H1 (cell line): ENCODE measurements around the gene SKIL. TPM values are rescaled to one million over a fixed set of nuclear protein-coding genes. Genes with fewer than 3 reads are reported as not detected.

Experiments
- CTCF ChIA-PET: fragments of 300-600 bp; sonication (Branson Sonifier 250); formaldehyde crosslinking; loops from one replicate; lab custom pipeline; 2021; ENCODE audit not compliant: partially characterized antibody; lab: Charles Lee
- POLR2A ChIA-PET: fragments of 300-600 bp; sonication (Branson Sonifier 250); formaldehyde crosslinking; loops from one replicate; lab custom pipeline; 2021; ENCODE audit warnings: inconsistent platforms; ENCODE audit not compliant: partially characterized antibody; lab: Charles Lee
- DNase-seq, 2 experiments: peaks; one replicate each; pipeline versions ENCODE4 v3.0.0 to v3.0.0-alpha.2; 2010 to 2022; ENCODE audit warnings: low spot score in 2 of 2, low read depth in 1 of 2, mixed read lengths in 1 of 2
- FAIRE-seq: peaks from 2 replicates; lab custom pipeline; 2011; peaks lifted over from hg19 to GRCh38; lab: Jason Lieb, UNC
- H2AFZ ChIP-seq: 2 replicates; pipeline ENCODE4 v1.8.1; 2012; ENCODE audit warnings: low read length, inconsistent platforms
- H2AK5ac ChIP-seq: 2 replicates; pipeline ENCODE4 v1.6.1; 2013; ENCODE audit warnings: low read depth, low read length
- H2BK120ac ChIP-seq: replicated peaks from 2 replicates; pipeline ENCODE3; 2013; ENCODE audit warnings: low read depth, low read length, inconsistent platforms
- H2BK12ac ChIP-seq: 2 replicates; pipeline ENCODE4 v1.6.1; 2013; ENCODE audit warnings: low read depth, low read length
- H2BK15ac ChIP-seq: 2 replicates; pipeline ENCODE4 v1.6.1; 2013; ENCODE audit warnings: low read length
- H2BK20ac ChIP-seq: 2 replicates; pipeline ENCODE4 v1.6.1; 2013; ENCODE audit warnings: low read length
- H2BK5ac ChIP-seq: 2 replicates; pipeline ENCODE4 v1.6.1; 2013; ENCODE audit warnings: low read depth, low read length
- H3K14ac ChIP-seq: 2 replicates; pipeline ENCODE4 v1.6.1; 2013; ENCODE audit warnings: inconsistent platforms; ENCODE audit not compliant: insufficient read length
- H3K18ac ChIP-seq: 2 replicates; pipeline ENCODE4 v1.6.1; 2013; ENCODE audit warnings: low read length; ENCODE audit errors: extremely low read depth
- H3K23ac ChIP-seq: 2 replicates; pipeline ENCODE4 v1.6.1; 2013; ENCODE audit warnings: inconsistent platforms; ENCODE audit not compliant: insufficient read length
- H3K23me2 ChIP-seq: 2 replicates; pipeline ENCODE4 v1.6.1; 2013; ENCODE audit warnings: low read depth, low read length
- H3K27ac ChIP-seq: 2 replicates; pipeline ENCODE4 v1.6.1; 2011; ENCODE audit warnings: low read depth, low read length, inconsistent platforms
- H3K27me3 ChIP-seq, 4 experiments: replicated peaks in 1 of 4; 1 replicate in 1 of 4; 2 replicates in 3 of 4; pipeline versions ENCODE4 v1.6.1 to v1.8.1; 2011 to 2013; ENCODE audit warnings: low read length in 3 of 4, mild to moderate bottlenecking in 3 of 4, inconsistent platforms in 2 of 4, mixed read lengths in 2 of 4, moderate library complexity in 1 of 4; ENCODE audit not compliant: control insufficient read depth in 3 of 4, insufficient read depth in 3 of 4; ENCODE audit errors: extremely low read depth in 1 of 4
- H3K36me3 ChIP-seq, 4 experiments: 2 replicates each; pipeline versions ENCODE4 v1.6.1 to v1.8.1; 2011 to 2013; ENCODE audit warnings: mild to moderate bottlenecking in 4 of 4, low read length in 3 of 4, moderate library complexity in 2 of 4, control low read depth in 1 of 4, inconsistent platforms in 1 of 4; ENCODE audit not compliant: insufficient read depth in 4 of 4, control insufficient read depth in 2 of 4
- H3K4ac ChIP-seq: replicated peaks from 2 replicates; pipeline ENCODE3; 2013; ENCODE audit warnings: low read length, low read depth, mixed read lengths, inconsistent platforms; ENCODE audit not compliant: insufficient read length
- H3K4me1 ChIP-seq, 4 experiments: replicated peaks in 1 of 4; 1 replicate in 1 of 4; 2 replicates in 3 of 4; pipeline versions ENCODE4 v1.6.1 to v1.8.1; 2011 to 2013; ENCODE audit warnings: low read length in 3 of 4, inconsistent platforms in 2 of 4, mixed read lengths in 1 of 4; ENCODE audit not compliant: insufficient read depth in 4 of 4, control insufficient read depth in 3 of 4
- H3K4me2 ChIP-seq, 2 experiments: 2 replicates each; pipeline versions ENCODE4 v1.6.1 to v1.8.1; 2011 to 2013; ENCODE audit warnings: low read depth in 2 of 2, low read length in 2 of 2, control low read depth in 1 of 2, inconsistent platforms in 1 of 2, mild to moderate bottlenecking in 1 of 2; ENCODE audit not compliant: insufficient read depth in 1 of 2
- H3K4me3 ChIP-seq, 4 experiments: fragments of 200-600, 300-600 bp in 1 of 4; sonication (generic), shearing (Covaris generic), sonication (Bioruptor Twin) in 1 of 4; 2 replicates each; pipeline versions ENCODE4 v1.5.1 to v1.8.1; 2011 to 2016; ENCODE audit warnings: low read length in 4 of 4, low read depth in 3 of 4, control low read depth in 2 of 4, inconsistent platforms in 2 of 4, mild to moderate bottlenecking in 2 of 4, mixed read lengths in 1 of 4, moderate library complexity in 1 of 4; ENCODE audit not compliant: insufficient read depth in 2 of 4; ENCODE audit errors: extremely low read depth in 1 of 4
- H3K56ac ChIP-seq: replicated peaks from 2 replicates; pipeline ENCODE3; 2013; ENCODE audit warnings: low read depth, mild to moderate bottlenecking, mixed read lengths, low read length, inconsistent platforms; ENCODE audit not compliant: insufficient read length
- H3K79me1 ChIP-seq: 2 replicates; pipeline ENCODE4 v1.6.1; 2013; ENCODE audit warnings: low read depth, low read length, control low read depth
- H3K79me2 ChIP-seq, 2 experiments: 2 replicates each; pipeline versions ENCODE4 v1.6.1 to v1.8.1; 2012 to 2013; ENCODE audit warnings: low read length in 2 of 2, mild to moderate bottlenecking in 2 of 2, inconsistent platforms in 1 of 2; ENCODE audit not compliant: insufficient read depth in 2 of 2, control insufficient read depth in 1 of 2
- H3K9ac ChIP-seq, 4 experiments: replicated peaks in 1 of 4; 1 replicate in 1 of 4; 2 replicates in 3 of 4; pipeline versions ENCODE4 v1.6.1 to v1.8.1; 2011 to 2013; ENCODE audit warnings: low read depth in 3 of 4, low read length in 3 of 4, control low read depth in 2 of 4, mild to moderate bottlenecking in 2 of 4, moderate library complexity in 2 of 4, inconsistent platforms in 1 of 4; ENCODE audit errors: extremely low read depth in 1 of 4
- H3K9me3 ChIP-seq, 2 experiments: 2 replicates each; pipeline versions ENCODE4 v1.6.1 to v1.8.1; 2012 to 2013; ENCODE audit warnings: mild to moderate bottlenecking in 2 of 2, moderate library complexity in 2 of 2, control low read depth in 1 of 2, inconsistent platforms in 1 of 2, low read depth in 1 of 2, low read length in 1 of 2, mixed read lengths in 1 of 2; ENCODE audit not compliant: insufficient read depth in 2 of 2
- H4K20me1 ChIP-seq, 2 experiments: replicated peaks in 1 of 2; 2 replicates each; pipeline versions ENCODE3 to v1.8.1; 2011 to 2013; ENCODE audit warnings: inconsistent platforms in 2 of 2, low read length in 2 of 2, mild to moderate bottlenecking in 1 of 2; ENCODE audit not compliant: insufficient read depth in 2 of 2, control insufficient read depth in 1 of 2
- H4K5ac ChIP-seq: 2 replicates; pipeline ENCODE4 v1.6.1; 2013; ENCODE audit warnings: low read length, low read depth, mixed read lengths, inconsistent platforms; ENCODE audit not compliant: insufficient read length
- H4K8ac ChIP-seq: 2 replicates; pipeline ENCODE4 v1.8.0; 2013; ENCODE audit warnings: mild to moderate bottlenecking, moderate library complexity, low read length, inconsistent platforms; ENCODE audit not compliant: insufficient read depth; ENCODE audit errors: extremely low read depth
- H4K91ac ChIP-seq: replicated peaks from 2 replicates; pipeline ENCODE3; 2013; ENCODE audit warnings: low read length, mixed read lengths, inconsistent platforms; ENCODE audit not compliant: insufficient read length
- CTBP2 ChIP-seq: IDR thresholded peaks from 2 replicates; pipeline ENCODE4 v1.7.0; 2011; ENCODE audit warnings: borderline replicate concordance, mild to moderate bottlenecking, moderate library complexity, mixed read lengths, low read length; ENCODE audit not compliant: insufficient read depth, insufficient read length
- EGR1 ChIP-seq: IDR thresholded peaks from 2 replicates; pipeline ENCODE4 v1.6.1; 2011; ENCODE audit warnings: low read depth, low read length, borderline replicate concordance
- EP300 ChIP-seq, 2 experiments: IDR thresholded peaks; 1 replicate in 1 of 2; 2 replicates in 1 of 2; pipeline ENCODE4 v1.6.1; 2011 to 2012; ENCODE audit warnings: low read depth in 2 of 2, low read length in 2 of 2, mild to moderate bottlenecking in 2 of 2, borderline replicate concordance in 1 of 2, inconsistent platforms in 1 of 2, moderate library complexity in 1 of 2
- KDM5A ChIP-seq: fragments of 200-600 bp; IDR thresholded peaks from 2 replicates; pipeline ENCODE4 v1.7.1; 2012; ENCODE audit warnings: mild to moderate bottlenecking, low read length, inconsistent platforms, mixed read lengths
- NANOG ChIP-seq: IDR thresholded peaks from 2 replicates; pipeline ENCODE4 v1.6.1; 2011; ENCODE audit warnings: low read length, low read depth, mild to moderate bottlenecking, inconsistent platforms; ENCODE audit not compliant: insufficient read depth, poor library complexity, severe bottlenecking
- PHF8 ChIP-seq: fragments of 200-600 bp; sonication (generic); conservative IDR thresholded peaks from 2 replicates; pipeline ENCODE4 v1.7.1; 2012; ENCODE audit warnings: low read depth, mild to moderate bottlenecking, inconsistent platforms, low read length, moderate library complexity
- POLR2A ChIP-seq, 2 experiments: IDR thresholded peaks; 1 replicate in 1 of 2; 2 replicates in 1 of 2; pipeline ENCODE4 v1.6.1; 2011; ENCODE audit warnings: low read depth in 2 of 2, low read length in 2 of 2, mild to moderate bottlenecking in 2 of 2; ENCODE audit errors: control extremely low read depth in 1 of 2
- POU5F1 ChIP-seq: IDR thresholded peaks from 2 replicates; pipeline ENCODE4 v1.6.1; 2011; ENCODE audit warnings: low read depth, mild to moderate bottlenecking, low read length, moderate library complexity
- RAD21 ChIP-seq, 2 experiments: IDR thresholded peaks in 1 of 2; conservative IDR thresholded peaks in 1 of 2; 2 replicates each; pipeline ENCODE4 v1.6.1; 2011; ENCODE audit warnings: low read depth in 2 of 2, low read length in 2 of 2, improper control_type of control experiment in 1 of 2, inconsistent platforms in 1 of 2, mild to moderate bottlenecking in 1 of 2, moderate library complexity in 1 of 2
- SIRT6 ChIP-seq: IDR thresholded peaks from one replicate; pipeline ENCODE4 v1.7.1; 2012; ENCODE audit warnings: low read length, inconsistent platforms
- WGBS, 2 experiments: shearing (Covaris generic) in 1 of 2; methylation state at CpG; one replicate each; pipeline versions ENCODE4 v1.1.6 to v1.1.7; 2013 to 2015; ENCODE audit warnings: low lambda C conversion rate in 2 of 2, mixed read lengths in 2 of 2, inconsistent platforms in 1 of 2, low coverage in 1 of 2, missing lambda C conversion rate in 1 of 2; ENCODE audit not compliant: insufficient replicate concordance in 2 of 2, insufficient coverage in 1 of 2, insufficient read length in 1 of 2; ENCODE audit errors: extremely low coverage in 1 of 2, missing lambda C conversion rate in 1 of 2; 5-methylcytosine and 5-hydroxymethylcytosine counted together
- polyA plus RNA-seq, 7 experiments: library from polyadenylated mRNA; depleted of rRNA in 3 of 7; stranded (reverse) in 5 of 7; unstranded in 2 of 7; fragments of >200 nt in 5 of 7; fragments of 200-250 nt in 2 of 7; gene quantifications; 1 replicate in 5 of 7; 2 replicates in 1 of 7; 4 replicates in 1 of 7; pipeline versions ENCODE4 v1.2.1 to v1.2.3, GENCODE V29; 2011 to 2013; ENCODE audit warnings: missing spikeins in 2 of 7, mixed read lengths in 2 of 7
- total RNA-seq: library from RNA; stranded (reverse); fragmentation: NEBNext Ultra II Directional; extraction: Animal tissue kit (Norgen Biotek cat#: 25700); gene quantifications from 2 replicates; pipeline ENCODE4 v1.2.1, GENCODE V29; 2021

The SKIL gene
- total and polyA plus RNA-seq, 2 of the 8 experiments (the other 6 are each of a cell fraction or from before 2014, with no cell fraction given): 13.2 to 277 TPM

DNA sequence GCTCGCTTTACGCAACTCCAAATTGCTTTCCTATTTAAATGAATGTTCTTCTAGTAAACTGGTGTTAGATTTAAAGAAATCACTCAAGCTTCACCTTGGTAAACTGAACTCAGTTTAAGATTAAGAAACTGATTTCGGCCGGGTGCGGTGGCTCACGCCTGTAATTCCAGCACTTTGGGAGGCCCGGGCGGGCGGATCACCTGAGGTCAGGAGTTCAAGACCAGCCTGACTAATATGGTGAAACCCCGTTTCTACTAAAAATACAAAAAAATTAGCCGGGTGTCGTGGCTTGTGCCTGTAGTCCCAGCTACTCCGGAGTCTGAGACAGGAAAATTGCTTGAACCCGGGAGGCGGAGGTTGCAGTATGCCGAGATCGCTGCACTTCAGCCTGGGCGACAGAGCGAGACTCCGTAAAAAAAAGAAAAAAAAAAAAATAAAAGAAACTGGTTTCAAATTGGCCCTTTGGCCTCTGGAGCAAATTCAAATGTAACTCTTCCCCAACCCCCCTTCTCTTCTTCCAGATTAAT lies 1.7 kb downstream of the SKIL start:
- H3K79me1 ChIP-seq: no peaks in the 10 kb centered on the region
- H3K23ac ChIP-seq: no peak overlapping the region
- CTCF ChIA-PET: interaction anchor here (1.7 kb wide), 1 partner anchor 54 kb away, joined by 7 read pairs; no protein-coding TSS in a partner anchor
- H3K14ac ChIP-seq: no peak overlapping the region
- no peak overlapping the region for H2AFZ ChIP-seq
- FAIRE-seq (no peak), DNase-seq (peak in 1 of 2 experiments; percentile 39)
- no peak overlapping the region for H4K5ac ChIP-seq
- H3K23me2 ChIP-seq: peaks cover 8% of the 10 kb centered on the region; the same call in 1 of the 2 replicates
- H2BK120ac ChIP-seq: no peak overlapping the region
- 6% methylated on average over 19 of the region's 20 CpGs; no CpG with 5 or more reads in 1 of the 2 experiments for WGBS, 2 experiments
- no peak overlapping the region for H2BK12ac ChIP-seq
- no peak overlapping the region for H3K4ac ChIP-seq
- no peaks in the 10 kb centered on the region for H3K9me3 ChIP-seq
- H2BK20ac ChIP-seq: no peak overlapping the region
- H3K4me1 ChIP-seq: peaks cover 2 to 18% (median 9%) of the 10 kb centered on the region in 4 experiments; a peak in 5 of 7 replicates
- H4K91ac ChIP-seq: no peak overlapping the region
- H3K36me3 ChIP-seq: peaks cover 0 to 30% (median 6%) of the 10 kb centered on the region in 4 experiments; a peak in 6 of 8 replicates
- H2AK5ac ChIP-seq: no peak overlapping the region
- H2BK15ac ChIP-seq: no peak overlapping the region
- H3K27ac ChIP-seq: no peak overlapping the region
- H3K79me2 ChIP-seq: peaks cover 35 to 60% of the 10 kb centered on the region in 2 experiments
- POLR2A ChIA-PET: no interaction called here
- H3K4me3 ChIP-seq: peak overlapping the region; percentile 54 to 95 (median 80)
- peaks cover 4 to 10% of the 10 kb centered on the region in 2 experiments for H4K20me1 ChIP-seq
- H3K56ac ChIP-seq: no peak overlapping the region
- H3K4me2 ChIP-seq: peak overlapping the region; percentile 66 to 70
- no peaks in the 10 kb centered on the region for H3K27me3 ChIP-seq
- H4K8ac ChIP-seq: no peak overlapping the region
- H3K9ac ChIP-seq: peak overlapping the region in 1 of 4 experiments; percentile 43; a peak in 1 of 7 replicates
- H3K18ac ChIP-seq: no peak overlapping the region
- no peak overlapping the region for H2BK5ac ChIP-seq
- TF ChIP-seq NANOG: no peak
- TF ChIP-seq KDM5A: no peak
- TF ChIP-seq POU5F1: no peak
- TF ChIP-seq POLR2A (IDR thresholded peaks at IDR 0.05; ENCODE audit: control extremely low read depth in 1 of 2, low read depth in 2 of 2, low read length in 2 of 2): no peak
- TF ChIP-seq SIRT6: no peak
- TF ChIP-seq EGR1: no peak
- no peak for TF ChIP-seq RAD21 (IDR thresholded peaks at IDR 0.05 in 1 of 2, conservative IDR thresholded peaks at IDR 0.05 in 1 of 2; ENCODE audit: low read depth in 2 of 2, low read length in 2 of 2)
- no peak for TF ChIP-seq CTBP2
- no peak for TF ChIP-seq PHF8
- TF ChIP-seq EP300 (IDR thresholded peaks at IDR 0.05; ENCODE audit: borderline replicate concordance in 1 of 2, low read depth in 2 of 2, low read length in 2 of 2): no peak
